ENCODE measurements around the gene IFNGR1. TPM values are rescaled to one million over a fixed set of nuclear protein-coding genes. Genes with fewer than 3 reads are reported as not detected.

IFNGR1 gene
- total RNA-seq, 1 donor from 2014 or later: 239 TPM

GRCh38 chr6:137261761-137262160 is 42.6 kb upstream of the IFNGR1 start:
- Histone ChIP-seq H3K27me3 (no peaks in the 10 kb centered on the region), H3K27ac (peak overlapping the region; percentile 20), H3K9me3 (no peaks in the 10 kb centered on the region), H3K4me1 (peaks cover 36% of the 10 kb centered on the region), H3K4me3 (no peak overlapping the region), H3K36me3 (no peaks in the 10 kb centered on the region)
- TF ChIP-seq CTCF (IDR thresholded peaks at IDR 0.05): no peak
- peak; percentile 19 for ATAC-seq
- intact Hi-C loops (cut with DNase I): no loop called here
- no peak for DNase-seq

GRCh38 chr6:137261361-137261760 is 42.2 kb upstream of the IFNGR1 start:
- DNase-seq: no peak
- ATAC-seq: peak; percentile 66

GRCh38 chr6:137260217-137260616 is 41.0 kb upstream of the IFNGR1 start:
- H3K4me3 ChIP-seq: no peak overlapping the region
- H3K27me3 ChIP-seq: no peaks in the 10 kb centered on the region
- ATAC-seq (no peak), DNase-seq (no peak)
- H3K27ac ChIP-seq: no peak overlapping the region
- H3K4me1 ChIP-seq: peaks cover 24% of the 10 kb centered on the region
- TF ChIP-seq CTCF (IDR thresholded peaks at IDR 0.05): no peak
- H3K9me3 ChIP-seq: peaks cover 1% of the 10 kb centered on the region
- intact Hi-C loops (cut with DNase I): no loop called here
- no peaks in the 10 kb centered on the region for H3K36me3 ChIP-seq

More at GRCh38 chr6:137261361-137261760, 42.2 kb upstream of the IFNGR1 start:
- H3K4me1 ChIP-seq: peaks cover 33% of the 10 kb centered on the region
- no peak for TF ChIP-seq CTCF (IDR thresholded peaks at IDR 0.05)
- H3K27me3 ChIP-seq: no peaks in the 10 kb centered on the region
- intact Hi-C loops (cut with DNase I): no loop called here
- H3K9me3 ChIP-seq: no peaks in the 10 kb centered on the region
- no peaks in the 10 kb centered on the region for H3K36me3 ChIP-seq
- H3K4me3 ChIP-seq: no peak overlapping the region
- peak overlapping the region; percentile 20 for H3K27ac ChIP-seq

GRCh38 chr6:137259349-137259748 is 40.2 kb upstream of the IFNGR1 start:
- intact Hi-C loops (cut with DNase I): no loop called here
- H3K4me1 ChIP-seq: peaks cover 24% of the 10 kb centered on the region
- no peaks in the 10 kb centered on the region for H3K27me3 ChIP-seq
- no peak overlapping the region for H3K27ac ChIP-seq
- DNase-seq (no peak), ATAC-seq (no peak)
- TF ChIP-seq CTCF (IDR thresholded peaks at IDR 0.05): no peak
- peaks cover 8% of the 10 kb centered on the region for H3K9me3 ChIP-seq
- H3K36me3 ChIP-seq: no peaks in the 10 kb centered on the region
- H3K4me3 ChIP-seq: no peak overlapping the region

- Histone ChIP-seq H3K27me3 (no peaks in the 10 kb centered on the region), H3K27ac (no peak overlapping the region), H3K4me3 (no peak overlapping the region), H3K9me3 (peaks cover 11% of the 10 kb centered on the region), H3K4me1 (peaks cover 24% of the 10 kb centered on the region), H3K36me3 (no peaks in the 10 kb centered on the region)
- intact Hi-C loops (cut with DNase I): no loop called here
- ATAC-seq: peak; percentile 83
- no peak for DNase-seq
- TF ChIP-seq CTCF (IDR thresholded peaks at IDR 0.05): no peak
These were observed 39.0 kb upstream of the IFNGR1 start for GRCh38 chr6:137258170-137258569.

Measured in upper lobe of right lung (tissue), 1 donor.